Measurements from ENCODE around the gene NDST1.

The NDST1 gene

DNA sequence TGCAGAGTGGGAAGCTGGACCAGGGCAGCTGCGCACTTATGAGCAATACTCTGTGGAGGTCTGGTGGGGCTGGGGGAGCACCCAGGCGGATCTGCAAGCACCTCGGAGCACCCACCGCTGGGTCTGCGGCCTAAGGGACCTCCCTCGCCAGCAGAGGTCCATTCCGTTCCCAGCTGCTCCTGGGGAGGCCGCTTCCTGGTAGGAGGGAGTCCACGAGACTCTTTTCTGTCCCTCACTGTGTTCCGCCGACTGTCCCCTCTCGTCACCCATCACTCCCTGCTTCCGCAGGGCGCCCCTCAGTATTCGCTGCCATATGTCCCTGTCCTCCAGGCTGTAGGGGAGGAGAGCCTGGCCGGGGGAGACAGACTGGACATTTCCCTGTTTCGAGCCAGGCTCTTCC lies 45.5 kb downstream of the NDST1 start:
- Histone ChIP-seq H3K27ac (no peak overlapping the region), H3K4me3 (ENCODE audit: low read depth, low read length) (no peak overlapping the region), H3K27me3 (replicated peaks) (no peaks in the 10 kb centered on the region), H3K36me3 (replicated peaks) (peaks cover 65% of the 10 kb centered on the region)
- TF ChIP-seq, protein P1, sequence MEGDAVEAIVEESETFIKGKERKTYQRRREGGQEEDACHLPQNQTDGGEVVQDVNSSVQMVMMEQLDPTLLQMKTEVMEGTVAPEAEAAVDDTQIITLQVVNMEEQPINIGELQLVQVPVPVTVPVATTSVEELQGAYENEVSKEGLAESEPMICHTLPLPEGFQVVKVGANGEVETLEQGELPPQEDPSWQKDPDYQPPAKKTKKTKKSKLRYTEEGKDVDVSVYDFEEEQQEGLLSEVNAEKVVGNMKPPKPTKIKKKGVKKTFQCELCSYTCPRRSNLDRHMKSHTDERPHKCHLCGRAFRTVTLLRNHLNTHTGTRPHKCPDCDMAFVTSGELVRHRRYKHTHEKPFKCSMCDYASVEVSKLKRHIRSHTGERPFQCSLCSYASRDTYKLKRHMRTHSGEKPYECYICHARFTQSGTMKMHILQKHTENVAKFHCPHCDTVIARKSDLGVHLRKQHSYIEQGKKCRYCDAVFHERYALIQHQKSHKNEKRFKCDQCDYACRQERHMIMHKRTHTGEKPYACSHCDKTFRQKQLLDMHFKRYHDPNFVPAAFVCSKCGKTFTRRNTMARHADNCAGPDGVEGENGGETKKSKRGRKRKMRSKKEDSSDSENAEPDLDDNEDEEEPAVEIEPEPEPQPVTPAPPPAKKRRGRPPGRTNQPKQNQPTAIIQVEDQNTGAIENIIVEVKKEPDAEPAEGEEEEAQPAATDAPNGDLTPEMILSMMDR (IDR thresholded peaks at IDR 0.05; ENCODE audit: low read depth, low read length, missing control alignments) = no peak
- no peak for DNase-seq
- in situ Hi-C loops (cut with HindIII; ENCODE audit: low pct_ligation_motif_present, low sequenced_read_pairs) = loop anchor here (25.0 kb wide), 1 partner anchor 109 kb away; the partner anchor contains the start of gene MYOZ3

DNA sequence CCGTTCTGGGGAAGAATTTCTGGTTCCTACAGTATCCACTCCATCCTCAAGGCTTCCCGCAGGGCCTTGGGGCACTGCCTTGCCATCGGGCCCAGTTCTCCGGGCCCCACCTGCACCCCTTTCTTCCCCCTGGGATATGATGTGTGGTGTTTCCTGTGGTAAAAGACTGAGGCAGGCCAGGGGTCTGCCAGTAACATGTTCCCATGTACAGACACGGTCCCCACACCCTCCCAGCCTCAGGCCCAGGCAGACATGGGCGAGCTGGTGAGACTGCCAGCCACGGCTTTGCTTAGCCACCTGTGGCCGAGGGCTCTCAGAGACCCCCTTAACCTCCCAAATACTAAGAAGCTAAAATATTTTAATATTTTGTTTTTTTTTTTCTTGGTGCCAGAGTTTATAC lies 46.0 kb downstream of the NDST1 start:
- no peaks in the 10 kb centered on the region for H3K27me3 ChIP-seq (replicated peaks)
- TF ChIP-seq, protein P1 (IDR thresholded peaks at IDR 0.05; ENCODE audit: low read depth, low read length, missing control alignments) = no peak
- in situ Hi-C loops (cut with HindIII; ENCODE audit: low pct_ligation_motif_present, low sequenced_read_pairs) = loop anchor here (25.0 kb wide), 1 partner anchor 108 kb away; the partner anchor contains the start of gene MYOZ3
- H3K4me3 ChIP-seq (ENCODE audit: low read depth, low read length) = no peak overlapping the region
- no peak for DNase-seq
- no peak overlapping the region for H3K27ac ChIP-seq
- peaks cover 60% of the 10 kb centered on the region for H3K36me3 ChIP-seq (replicated peaks)

DNA sequence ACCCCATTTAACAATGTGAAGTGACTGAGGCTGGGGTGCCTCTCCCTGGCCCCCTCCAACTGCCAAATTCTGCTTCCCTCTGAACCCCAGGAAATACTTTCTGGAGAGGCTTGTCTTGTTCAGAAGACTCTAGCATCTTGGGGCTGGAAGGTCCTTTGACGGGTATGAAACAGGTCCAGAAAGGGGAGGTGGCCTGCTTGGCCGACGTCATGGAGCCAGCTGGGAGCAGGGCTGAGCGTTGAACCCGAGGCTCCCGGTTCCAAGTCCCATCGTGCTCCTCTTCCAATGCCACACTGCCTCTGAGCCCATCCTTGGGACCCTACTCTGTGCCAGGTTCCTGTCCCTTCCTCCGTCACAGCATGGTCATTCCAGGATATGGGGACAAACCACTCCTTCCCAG lies 46.9 kb downstream of the NDST1 start:
- no peaks in the 10 kb centered on the region for H3K27me3 ChIP-seq (replicated peaks)
- H3K36me3 ChIP-seq (replicated peaks) = peaks cover 50% of the 10 kb centered on the region
- H3K27ac ChIP-seq = no peak overlapping the region
- TF ChIP-seq, protein P1 (IDR thresholded peaks at IDR 0.05; ENCODE audit: low read depth, low read length, missing control alignments) = no peak
- H3K4me3 ChIP-seq (ENCODE audit: low read depth, low read length) = no peak overlapping the region
- in situ Hi-C loops (cut with HindIII; ENCODE audit: low pct_ligation_motif_present, low sequenced_read_pairs) = loop anchor here (25.0 kb wide), 1 partner anchor 107 kb away; the partner anchor contains the start of gene MYOZ3
- no peak for DNase-seq

DNA sequence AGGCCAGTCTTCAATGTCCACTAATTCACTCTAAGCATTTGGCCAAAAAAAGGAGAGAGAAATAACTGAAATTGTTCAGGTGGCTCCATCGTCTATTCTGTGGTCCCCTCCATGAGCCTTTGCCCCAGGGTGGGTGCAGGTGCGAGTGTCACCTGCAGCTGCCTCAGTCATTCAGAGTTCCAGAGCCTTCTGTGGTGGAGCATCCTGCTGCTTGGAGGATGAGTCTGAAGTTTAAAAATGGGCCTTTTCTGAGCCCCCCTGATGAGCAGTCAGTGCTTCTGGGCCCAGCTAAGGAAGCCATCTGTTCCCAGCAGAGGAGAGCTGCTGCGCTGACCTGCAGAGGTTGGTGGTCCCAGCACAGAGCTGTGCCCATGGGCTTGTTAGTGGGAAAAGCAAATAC lies 48.2 kb downstream of the NDST1 start:
- DNase-seq = no peak
- Histone ChIP-seq H3K36me3 (replicated peaks) (peaks cover 39% of the 10 kb centered on the region), H3K27me3 (replicated peaks) (no peaks in the 10 kb centered on the region), H3K4me3 (ENCODE audit: low read depth, low read length) (no peak overlapping the region), H3K27ac (no peak overlapping the region)
- TF ChIP-seq, protein P1 (IDR thresholded peaks at IDR 0.05; ENCODE audit: low read depth, low read length, missing control alignments) = no peak
- in situ Hi-C loops (cut with HindIII; ENCODE audit: low pct_ligation_motif_present, low sequenced_read_pairs) = loop anchor here (25.0 kb wide), 1 partner anchor 106 kb away; the partner anchor contains the start of gene MYOZ3

DNA sequence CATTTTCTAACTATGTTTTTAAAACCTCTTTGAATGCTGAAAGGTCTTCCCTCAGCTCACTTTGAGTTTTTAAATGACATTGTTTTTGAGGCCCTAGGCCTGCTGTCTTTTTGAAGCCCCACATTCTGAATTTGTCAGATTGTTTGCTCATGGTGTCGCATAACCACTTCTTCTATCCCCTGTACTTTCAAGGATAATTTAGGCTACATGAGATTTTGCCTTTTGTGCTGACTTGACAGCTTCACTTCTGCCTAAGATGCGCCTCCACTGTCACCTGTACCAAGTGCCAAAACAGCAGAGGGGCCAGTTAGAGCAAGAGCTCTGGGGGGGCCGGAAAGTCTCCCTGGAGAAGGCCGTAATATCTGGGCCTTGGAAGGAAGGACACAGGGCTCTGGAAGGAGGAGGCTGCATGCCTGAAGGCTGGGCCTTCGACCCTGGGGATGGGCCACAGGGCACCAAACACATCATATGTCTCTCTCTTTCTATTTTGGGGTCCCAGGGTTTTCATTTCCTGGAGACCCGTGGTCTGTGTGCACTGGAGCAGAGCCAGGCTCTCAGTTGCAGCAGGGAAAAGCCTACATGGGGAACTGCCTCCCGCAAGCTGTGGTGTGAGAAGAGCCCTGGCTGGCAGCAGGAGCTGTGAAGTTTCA lies 49.1 kb downstream of the NDST1 start:
- in situ Hi-C loops (cut with HindIII; ENCODE audit: low pct_ligation_motif_present, low sequenced_read_pairs) = loop anchor here (25.0 kb wide), 1 partner anchor 105 kb away; the partner anchor contains the start of gene MYOZ3
- TF ChIP-seq, protein P1 (IDR thresholded peaks at IDR 0.05; ENCODE audit: low read depth, low read length, missing control alignments) = no peak
- no peak for DNase-seq
- Histone ChIP-seq H3K27me3 (replicated peaks) (no peaks in the 10 kb centered on the region), H3K36me3 (replicated peaks) (peaks cover 31% of the 10 kb centered on the region), H3K4me3 (ENCODE audit: low read depth, low read length) (no peak overlapping the region), H3K27ac (no peak overlapping the region)

All from brain microvascular endothelial cell (primary cell).